Endothelial cell of umbilical vein (primary cell): ENCODE results near the gene PIK3R6. TPM values are rescaled to one million over a fixed set of nuclear protein-coding genes. Genes with fewer than 3 reads are reported as not detected.

Experiments
- BruUV-seq: library from RNA; stranded (reverse); fragments of 400-500 nt; replicated peaks from 2 replicates; lab custom pipeline; 2021; lab: Mats Ljungman, UMichigan
- CTCF ChIA-PET: fragments of 300-600, 350-600 bp; sonication (Branson Sonifier 250); formaldehyde crosslinking; loops from one replicate; lab custom pipeline; 2021; ENCODE audit warnings: antibody characterized with exemption, inconsistent platforms; lab: Charles Lee
- POLR2A ChIA-PET: fragments of 300-600, 350-600 bp; sonication (Branson Sonifier 250); formaldehyde crosslinking; loops from one replicate; lab custom pipeline; 2021; ENCODE audit warnings: antibody characterized with exemption, inconsistent platforms; lab: Charles Lee
- DNase-seq: peaks from one replicate; pipeline ENCODE4 v3.0.0-alpha.2; 2011; ENCODE audit warnings: low read depth, low spot score
- FAIRE-seq: peaks from 2 replicates; lab custom pipeline; 2011; peaks lifted over from hg19 to GRCh38; lab: Jason Lieb, UNC
- H2AFZ ChIP-seq: 2 replicates; pipeline ENCODE4 v1.6.0; 2012; ENCODE audit warnings: low read depth, low read length, control low read depth, inconsistent platforms
- H3K27ac ChIP-seq: 2 replicates; pipeline ENCODE4 v1.5.1; 2011; ENCODE audit warnings: low read depth, mild to moderate bottlenecking, control low read depth, low read length, moderate library complexity; ENCODE audit not compliant: insufficient read depth
- H3K27me3 ChIP-seq, 2 experiments: 2 replicates each; pipeline versions ENCODE4 v1.6.0 to v1.6.1; 2011; ENCODE audit warnings: low read length in 2 of 2, mixed read lengths in 1 of 2; ENCODE audit not compliant: control insufficient read depth in 2 of 2, insufficient read depth in 2 of 2
- H3K36me3 ChIP-seq, 2 experiments: 2 replicates in 1 of 2; 3 replicates in 1 of 2; pipeline ENCODE4 v1.5.1; 2011; ENCODE audit warnings: low read length in 2 of 2, mild to moderate bottlenecking in 1 of 2, moderate library complexity in 1 of 2; ENCODE audit not compliant: control insufficient read depth in 2 of 2, insufficient read depth in 2 of 2; ENCODE audit errors: extremely low read depth in 1 of 2
- H3K4me1 ChIP-seq: 3 replicates; pipeline ENCODE4 v1.5.1; 2011; ENCODE audit warnings: mild to moderate bottlenecking, low read length; ENCODE audit not compliant: control insufficient read depth, insufficient read depth; ENCODE audit errors: extremely low read depth
- H3K4me2 ChIP-seq: 2 replicates; pipeline ENCODE4 v1.6.1; 2011; ENCODE audit warnings: low read length, control low read depth, mixed read lengths; ENCODE audit not compliant: insufficient read depth
- H3K4me3 ChIP-seq, 3 experiments: fragments of 200-600 bp in 1 of 3; sonication (generic), shearing (Covaris generic) in 1 of 3; replicated peaks in 1 of 3; 2 replicates each; pipeline ENCODE4 v1.5.1; 2011 to 2016; ENCODE audit warnings: control low read depth in 3 of 3, low read length in 3 of 3, mild to moderate bottlenecking in 2 of 3, inconsistent platforms in 1 of 3, low read depth in 1 of 3, moderate library complexity in 1 of 3; ENCODE audit not compliant: insufficient read depth in 1 of 3
- H3K79me2 ChIP-seq: 2 replicates; pipeline ENCODE4 v1.6.0; 2012; ENCODE audit warnings: low read length, inconsistent platforms; ENCODE audit not compliant: control insufficient read depth, insufficient read depth
- H3K9ac ChIP-seq: replicated peaks from 2 replicates; pipeline ENCODE3; 2011; ENCODE audit warnings: low read length, control low read depth; ENCODE audit not compliant: insufficient read depth; ENCODE audit errors: extremely low read depth
- H3K9me1 ChIP-seq: replicated peaks from 3 replicates; pipeline ENCODE4 v1.6.0; 2011; ENCODE audit warnings: mild to moderate bottlenecking, low read length; ENCODE audit not compliant: control insufficient read depth, insufficient read depth; ENCODE audit errors: extremely low read depth
- H3K9me3 ChIP-seq: replicated peaks from 2 replicates; pipeline ENCODE4 v1.5.1; 2012; ENCODE audit warnings: low read length, inconsistent platforms; ENCODE audit not compliant: control insufficient read depth, insufficient read depth
- H4K20me1 ChIP-seq: replicated peaks from 2 replicates; pipeline ENCODE3; 2011; ENCODE audit warnings: mild to moderate bottlenecking, low read length; ENCODE audit not compliant: control insufficient read depth, insufficient read depth; ENCODE audit errors: extremely low read depth
- EZH2 ChIP-seq: IDR thresholded peaks from 2 replicates; pipeline ENCODE4 v1.6.1; 2012; ENCODE audit warnings: borderline replicate concordance, low read depth, mild to moderate bottlenecking, moderate library complexity, low read length, inconsistent platforms; ENCODE audit not compliant: severe bottlenecking
- FOS ChIP-seq: IDR thresholded peaks from 2 replicates; pipeline ENCODE4 v1.6.1; 2011; ENCODE audit warnings: mild to moderate bottlenecking, low read length, moderate library complexity, borderline replicate concordance; ENCODE audit not compliant: insufficient read depth
- GATA2 ChIP-seq: IDR thresholded peaks from 2 replicates; pipeline ENCODE4 v1.7.0; 2011; ENCODE audit warnings: low read depth, mild to moderate bottlenecking, moderate library complexity, mixed read lengths, low read length; ENCODE audit not compliant: insufficient read length, insufficient read depth
- JUN ChIP-seq: IDR thresholded peaks from 2 replicates; pipeline ENCODE4 v1.6.1; 2011; ENCODE audit warnings: borderline replicate concordance, low read depth; ENCODE audit not compliant: insufficient read length, insufficient read depth
- MYC ChIP-seq: IDR thresholded peaks from one replicate; pipeline ENCODE4 v1.6.1; 2011; ENCODE audit warnings: mild to moderate bottlenecking, low read depth, low read length
- POLR2A ChIP-seq: IDR thresholded peaks from 2 replicates; pipeline ENCODE4 v1.6.1; 2012; ENCODE audit warnings: low read depth, mild to moderate bottlenecking, control low read depth, low read length
- POLR2AphosphoS5 ChIP-seq: IDR thresholded peaks from 2 replicates; pipeline ENCODE4 v1.6.1; 2012; ENCODE audit warnings: low read depth, mild to moderate bottlenecking, control low read depth, low read length, moderate library complexity; ENCODE audit not compliant: insufficient read depth
- dilution Hi-C: fragments of 300-500 bp; cut with MboI; formaldehyde crosslinking; loops from one replicate; pipeline ENCODE4 v1.15.0; 2019; ENCODE audit warnings: low sequenced_read_pairs; ENCODE audit not compliant: extremely low pct_ligation_motif_present
- intact Hi-C: fragments of 100-400 bp; cut with micrococcal nuclease; formaldehyde crosslinking; loops from one replicate; pipeline ENCODE4 v1.10.0; 2022
- polyA plus RNA-seq, 4 experiments: library from polyadenylated mRNA; depleted of rRNA in 3 of 4; stranded (reverse) in 3 of 4; unstranded in 1 of 4; fragments of >200 nt; gene quantifications; 2 replicates each; pipeline versions ENCODE4 v1.2.1 to v1.2.3, GENCODE V29; 2011 to 2012; ENCODE audit warnings: missing spikeins in 1 of 4
- total RNA-seq: library from RNA; stranded (reverse); gene quantifications from 2 replicates; pipeline ENCODE4 v1.2.3, GENCODE V29; 2021
- TF ChIP-seq, protein P1 (sequence below), 2 donors: IDR thresholded peaks; 1 replicate in 1 of 2; 2 replicates in 1 of 2; pipeline ENCODE4 v1.5.1; 2011; ENCODE audit warnings: low read length in 2 of 2, mild to moderate bottlenecking in 2 of 2, moderate library complexity in 2 of 2, control low read depth in 1 of 2, inconsistent platforms in 1 of 2, low read depth in 1 of 2; ENCODE audit not compliant: insufficient read depth in 1 of 2; ENCODE audit errors: extremely low read depth in 1 of 2
- TF ChIP-seq, protein P2 (sequence below): IDR thresholded peaks from 2 replicates; pipeline ENCODE4 v1.6.1; 2011; ENCODE audit not compliant: insufficient read depth, insufficient read length

PIK3R6 gene
- total and polyA plus RNA-seq, 2 donors (not counting 3 experiments of a cell fraction or from before 2014, with no cell fraction given), result not detected

DNA sequence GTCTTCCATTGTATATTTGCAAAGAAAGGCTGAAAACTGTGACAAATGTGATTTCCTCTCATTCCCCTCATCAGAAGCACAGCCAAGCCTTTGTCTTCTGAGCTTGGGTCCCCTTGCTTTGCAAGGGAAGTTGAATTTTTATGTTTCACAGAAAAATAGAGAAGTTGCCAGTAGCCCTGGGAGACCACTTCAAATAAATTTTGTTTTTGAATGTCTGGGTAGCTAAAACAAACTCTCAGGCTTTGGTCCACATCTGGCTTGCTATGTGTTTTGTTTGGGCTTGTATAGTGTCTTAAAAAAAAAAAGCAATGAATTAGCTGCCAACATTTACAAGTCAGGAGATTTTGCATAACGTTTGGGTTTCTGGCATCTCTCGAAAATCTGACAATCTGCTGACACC is 24.1 kb downstream of the PIK3R6 start:
- Histone ChIP-seq H3K4me3 (no peak overlapping the region), H3K9me1 (no peaks in the 10 kb centered on the region), H3K79me2 (no peaks in the 10 kb centered on the region), H4K20me1 (no peaks in the 10 kb centered on the region), H3K9me3 (no peaks in the 10 kb centered on the region), H3K4me1 (no peaks in the 10 kb centered on the region), H3K4me2 (no peak overlapping the region), H3K36me3 (no peaks in the 10 kb centered on the region), H3K27ac (no peak overlapping the region), H3K9ac (no peak overlapping the region), H2AFZ (no peak overlapping the region), H3K27me3 (no peaks in the 10 kb centered on the region)
- CTCF ChIA-PET, result no interaction called here
- dilution Hi-C loops, result no loop called here
- POLR2A ChIA-PET, result no interaction called here
- TF ChIP-seq, protein P1, sequence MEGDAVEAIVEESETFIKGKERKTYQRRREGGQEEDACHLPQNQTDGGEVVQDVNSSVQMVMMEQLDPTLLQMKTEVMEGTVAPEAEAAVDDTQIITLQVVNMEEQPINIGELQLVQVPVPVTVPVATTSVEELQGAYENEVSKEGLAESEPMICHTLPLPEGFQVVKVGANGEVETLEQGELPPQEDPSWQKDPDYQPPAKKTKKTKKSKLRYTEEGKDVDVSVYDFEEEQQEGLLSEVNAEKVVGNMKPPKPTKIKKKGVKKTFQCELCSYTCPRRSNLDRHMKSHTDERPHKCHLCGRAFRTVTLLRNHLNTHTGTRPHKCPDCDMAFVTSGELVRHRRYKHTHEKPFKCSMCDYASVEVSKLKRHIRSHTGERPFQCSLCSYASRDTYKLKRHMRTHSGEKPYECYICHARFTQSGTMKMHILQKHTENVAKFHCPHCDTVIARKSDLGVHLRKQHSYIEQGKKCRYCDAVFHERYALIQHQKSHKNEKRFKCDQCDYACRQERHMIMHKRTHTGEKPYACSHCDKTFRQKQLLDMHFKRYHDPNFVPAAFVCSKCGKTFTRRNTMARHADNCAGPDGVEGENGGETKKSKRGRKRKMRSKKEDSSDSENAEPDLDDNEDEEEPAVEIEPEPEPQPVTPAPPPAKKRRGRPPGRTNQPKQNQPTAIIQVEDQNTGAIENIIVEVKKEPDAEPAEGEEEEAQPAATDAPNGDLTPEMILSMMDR (IDR thresholded peaks at IDR 0.05; ENCODE audit: extremely low read depth in 1 of 2, insufficient read depth in 1 of 2, low read depth in 1 of 2, low read length in 2 of 2), result no peak
- no peak for TF ChIP-seq GATA2
- no peak for TF ChIP-seq POLR2AphosphoS5
- no peak for TF ChIP-seq MYC
- no peak for TF ChIP-seq EZH2
- TF ChIP-seq JUN, result no peak
- TF ChIP-seq, protein P2, sequence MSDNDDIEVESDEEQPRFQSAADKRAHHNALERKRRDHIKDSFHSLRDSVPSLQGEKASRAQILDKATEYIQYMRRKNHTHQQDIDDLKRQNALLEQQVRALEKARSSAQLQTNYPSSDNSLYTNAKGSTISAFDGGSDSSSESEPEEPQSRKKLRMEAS, result no peak
- no peak for TF ChIP-seq POLR2A
- no peak for TF ChIP-seq FOS
- intact Hi-C loops, result no loop called here
- DNase-seq (no peak), FAIRE-seq (no peak)
- no TSS peak for BruUV-seq
